Mucosa of gallbladder (tissue), 1 donor: ENCODE results near the gene LRRC41. TPM values are rescaled to one million over a fixed set of nuclear protein-coding genes. Genes with fewer than 3 reads are reported as not detected.
"Not testable (repeated sequence)": the region's sequence is repeated elsewhere in the genome, so short reads cannot be mapped to it uniquely, and the experiment has no call there.

Experiments
- DNase-seq: peaks from one replicate; pipeline ENCODE4 v3.0.0-alpha.2; 2020; ENCODE audit warnings: low spot score
- total RNA-seq: library from RNA; stranded (reverse); gene quantifications from one replicate; pipeline ENCODE4 v1.2.1, GENCODE V29; 2021
- donor health status: DM: no; HTN: no; CAD: no.

The LRRC41 gene
- total RNA-seq, 1 donor from 2014 or later: 72.5 TPM

GRCh38 chr1:46244656-46245371 is 58.6 kb downstream of the LRRC41 start:
- no peak for DNase-seq

DNA sequence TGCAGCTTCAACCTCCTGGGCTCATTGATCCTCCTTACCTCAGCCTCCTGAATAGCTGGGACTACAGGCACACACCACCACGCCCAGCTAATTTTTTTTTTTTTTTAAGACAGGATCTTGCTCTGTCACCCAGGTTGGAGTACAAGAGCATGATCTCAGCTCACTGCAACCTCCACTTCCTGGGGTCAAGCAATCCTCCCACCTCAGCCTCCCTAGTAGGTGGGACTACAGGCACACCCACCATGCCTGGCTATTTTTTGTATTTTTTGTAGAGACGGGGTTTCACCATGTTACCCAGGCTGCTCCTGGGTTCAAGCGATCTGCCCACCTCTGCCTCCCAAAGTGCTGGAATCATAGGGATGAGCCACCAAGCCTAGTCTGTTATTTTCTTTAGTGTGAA is 59.6 kb downstream of the LRRC41 start:
- not testable (repeated sequence) for DNase-seq

DNA sequence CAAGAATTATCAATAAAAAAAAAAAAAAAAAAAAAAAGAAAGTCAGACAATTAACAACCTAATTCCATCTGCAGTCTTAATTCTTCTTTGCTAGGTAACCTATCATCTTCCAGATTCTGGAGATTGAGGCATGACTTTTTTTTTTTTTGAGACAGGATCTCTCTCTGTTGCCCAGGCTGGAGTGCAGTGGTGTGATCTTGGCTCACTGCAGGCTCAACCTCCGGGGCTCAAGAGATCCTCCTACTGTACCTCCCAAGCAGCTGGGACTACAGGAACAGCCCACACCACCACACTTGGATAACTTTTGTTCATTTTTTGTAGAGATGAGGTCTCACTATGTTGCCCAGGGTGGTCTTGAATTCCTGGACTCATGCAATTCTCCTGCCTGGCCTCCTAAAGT is 60.5 kb downstream of the LRRC41 start:
- no peak for DNase-seq

- DNase-seq: not testable (repeated sequence)
These were observed 61.7 kb downstream of the LRRC41 start for GRCh38 chr1:46241733-46242132.

DNA sequence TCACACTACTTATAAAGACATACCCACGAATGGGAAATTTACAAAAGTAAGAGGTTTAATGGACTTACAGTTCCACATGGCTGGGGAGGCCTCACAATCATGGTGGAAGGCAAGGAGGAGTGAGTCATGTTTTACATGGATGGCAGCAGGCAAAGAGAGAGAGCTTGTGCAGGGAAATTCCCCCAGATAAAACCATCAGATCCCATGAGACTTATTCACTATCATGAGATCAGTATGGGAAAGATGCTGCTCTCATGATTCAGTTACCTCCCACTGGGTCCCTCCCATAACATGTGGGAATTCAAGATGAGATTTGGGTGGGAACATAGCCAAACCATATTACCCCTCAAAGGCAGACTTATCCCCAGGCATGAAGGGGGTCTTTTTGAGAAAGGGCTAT is 64.6 kb downstream of the LRRC41 start:
- DNase-seq: not testable (repeated sequence)

- no peak for DNase-seq
These were observed 66.5 kb downstream of the LRRC41 start for GRCh38 chr1:46236882-46237281.

DNA sequence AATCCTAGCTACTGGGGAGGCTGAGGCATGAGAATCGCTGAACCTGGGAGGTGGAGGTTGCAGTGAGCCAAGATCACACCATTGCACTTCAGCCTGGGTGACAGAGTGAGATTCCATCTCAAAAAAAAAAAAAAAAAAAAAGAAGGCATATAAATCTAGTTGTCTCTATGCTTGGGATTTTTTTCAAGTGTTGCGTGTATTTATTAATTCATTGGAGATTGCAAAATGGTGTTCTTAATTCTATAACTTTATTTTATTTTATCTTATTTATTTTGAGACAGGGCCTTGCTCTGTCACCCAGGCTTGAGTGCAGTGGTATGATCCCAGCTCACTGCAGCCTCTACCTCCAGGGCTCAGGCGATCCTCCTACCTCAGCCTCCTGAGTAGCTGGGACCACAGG is 72.2 kb downstream of the LRRC41 start:
- DNase-seq: not testable (repeated sequence)

Other genes with a start within 250 kb of the LRRC41 start
- 22.0 TPM for gene PIK3R3, start 171.0 kb downstream of the LRRC41 start, total RNA-seq
- 137 TPM for gene TSPAN1, start 128.5 kb downstream of the LRRC41 start, total RNA-seq
- not detected for gene P3R3URF, start 127.1 kb downstream of the LRRC41 start, total RNA-seq
- gene POMGNT1, start 105.2 kb downstream of the LRRC41 start, total RNA-seq: 83.3 TPM
- 2.4 TPM for gene LURAP1, start 100.3 kb downstream of the LRRC41 start, total RNA-seq
- gene RAD54L, start 55.9 kb downstream of the LRRC41 start, total RNA-seq: 0.81 TPM
- gene UQCRH, start 82 bp upstream of the LRRC41 start, total RNA-seq: 240 TPM
- 26.3 TPM for gene NSUN4, start 37.2 kb upstream of the LRRC41 start, total RNA-seq
- 48.1 TPM for gene FAAH, start 90.7 kb upstream of the LRRC41 start, total RNA-seq
- gene DMBX1, start 186.2 kb upstream of the LRRC41 start, total RNA-seq: not detected
- gene KNCN, start 248.0 kb upstream of the LRRC41 start, total RNA-seq: not detected